ENCODE measurements around the gene SETBP1.

Gene SETBP1

GRCh38 chr18:44651918-44652572 lies 28.6 kb upstream of the SETBP1 start:
- H3K36me3 ChIP-seq (ENCODE audit: control insufficient read depth, low read length) = no peaks in the 10 kb centered on the region
- no peaks in the 10 kb centered on the region for H3K9me2 ChIP-seq (replicated peaks; ENCODE audit: control insufficient read depth, low read length)
- H3K9me3 ChIP-seq (ENCODE audit: control insufficient read depth, insufficient read depth, low read length) = no peaks in the 10 kb centered on the region
- no peaks in the 10 kb centered on the region for H3F3A ChIP-seq (ENCODE audit: control insufficient read depth, insufficient read depth)
- H3K4me2 ChIP-seq (ENCODE audit: low read length) = no peak overlapping the region
- H3K79me2 ChIP-seq (ENCODE audit: control insufficient read depth, low read length) = no peaks in the 10 kb centered on the region
- no peaks in the 10 kb centered on the region for H4K20me1 ChIP-seq (ENCODE audit: control insufficient read depth, insufficient read depth, low read depth, low read length)
- TF ChIP-seq EZH2phosphoT487 (IDR thresholded peaks at IDR 0.05; ENCODE audit: borderline replicate concordance, low read length) (no peak), CTCF (IDR thresholded peaks at IDR 0.05; ENCODE audit: low read depth, low read length, poor library complexity, severe bottlenecking) (no peak)
- 0 out of 2 replicates have a peak, but pooled peaks cover 2% of the 10 kb centered on the region for H3K27me3 ChIP-seq (ENCODE audit: control insufficient read depth, low read length)
- no peaks in the 10 kb centered on the region for H3K4me1 ChIP-seq (ENCODE audit: control insufficient read depth, low read length)
- H3K4me3 ChIP-seq (ENCODE audit: low read length) = no peak overlapping the region
- H3K27ac ChIP-seq (ENCODE audit: low read depth, low read length) = no peak overlapping the region

GRCh38 chr18:44652722-44653121 lies 28.0 kb upstream of the SETBP1 start:
- Histone ChIP-seq H3K79me2 (ENCODE audit: control insufficient read depth, low read length) (no peaks in the 10 kb centered on the region), H3K4me1 (ENCODE audit: control insufficient read depth, low read length) (no peaks in the 10 kb centered on the region), H3K9me2 (replicated peaks; ENCODE audit: control insufficient read depth, low read length) (no peaks in the 10 kb centered on the region), H3K4me2 (ENCODE audit: low read length) (no peak overlapping the region), H3F3A (ENCODE audit: control insufficient read depth, insufficient read depth) (no peaks in the 10 kb centered on the region), H3K27ac (ENCODE audit: low read depth, low read length) (no peak overlapping the region), H3K27me3 (ENCODE audit: control insufficient read depth, low read length) (0 out of 2 replicates have a peak, but pooled peaks cover 2% of the 10 kb centered on the region), H3K4me3 (ENCODE audit: low read length) (no peak overlapping the region), H3K9me3 (ENCODE audit: control insufficient read depth, insufficient read depth, low read length) (no peaks in the 10 kb centered on the region), H4K20me1 (ENCODE audit: control insufficient read depth, insufficient read depth, low read depth, low read length) (no peaks in the 10 kb centered on the region), H3K36me3 (ENCODE audit: control insufficient read depth, low read length) (no peaks in the 10 kb centered on the region)
- TF ChIP-seq EZH2phosphoT487 (IDR thresholded peaks at IDR 0.05; ENCODE audit: borderline replicate concordance, low read length) = no peak
- TF ChIP-seq CTCF (IDR thresholded peaks at IDR 0.05; ENCODE audit: low read depth, low read length, poor library complexity, severe bottlenecking) = no peak

GRCh38 chr18:44654573-44654972 lies 26.1 kb upstream of the SETBP1 start:
- no peak overlapping the region for H3K4me2 ChIP-seq (ENCODE audit: low read length)
- H3K36me3 ChIP-seq (ENCODE audit: control insufficient read depth, low read length) = no peaks in the 10 kb centered on the region
- no peaks in the 10 kb centered on the region for H3F3A ChIP-seq (ENCODE audit: control insufficient read depth, insufficient read depth)
- H3K9me2 ChIP-seq (replicated peaks; ENCODE audit: control insufficient read depth, low read length) = no peaks in the 10 kb centered on the region
- H3K27ac ChIP-seq (ENCODE audit: low read depth, low read length) = no peak overlapping the region
- no peaks in the 10 kb centered on the region for H3K9me3 ChIP-seq (ENCODE audit: control insufficient read depth, insufficient read depth, low read length)
- H4K20me1 ChIP-seq (ENCODE audit: control insufficient read depth, insufficient read depth, low read depth, low read length) = no peaks in the 10 kb centered on the region
- TF ChIP-seq CTCF (IDR thresholded peaks at IDR 0.05; ENCODE audit: low read depth, low read length, poor library complexity, severe bottlenecking) = no peak
- TF ChIP-seq EZH2phosphoT487 (IDR thresholded peaks at IDR 0.05; ENCODE audit: borderline replicate concordance, low read length) = no peak
- no peaks in the 10 kb centered on the region for H3K79me2 ChIP-seq (ENCODE audit: control insufficient read depth, low read length)
- H3K4me3 ChIP-seq (ENCODE audit: low read length) = no peak overlapping the region
- H3K27me3 ChIP-seq (ENCODE audit: control insufficient read depth, low read length) = 0 out of 2 replicates have a peak, but pooled peaks cover 2% of the 10 kb centered on the region
- H3K4me1 ChIP-seq (ENCODE audit: control insufficient read depth, low read length) = no peaks in the 10 kb centered on the region
